ENCODE data around the gene LMO7. TPM values are rescaled to one million over a fixed set of nuclear protein-coding genes. Genes with fewer than 3 reads are reported as not detected.
"Not testable (repeated sequence)": the region's sequence is repeated elsewhere in the genome, so short reads cannot be mapped to it uniquely, and the experiment has no call there.

Gene LMO7
- total RNA-seq, 1 experiment from 2014 or later: 123 TPM

- H3K4me1 ChIP-seq (replicated peaks): peaks cover 33% of the 10 kb centered on the region
- H3K27me3 ChIP-seq (replicated peaks): no peaks in the 10 kb centered on the region
- no peak overlapping the region for H3K4me3 ChIP-seq
- peaks cover 20% of the 10 kb centered on the region for H3K36me3 ChIP-seq
- H3K27ac ChIP-seq: peak overlapping the region; percentile 61
- no peaks in the 10 kb centered on the region for H3K9me3 ChIP-seq (replicated peaks)
- DNase-seq (ENCODE audit: low read depth in 1 of 2, low spot score in 2 of 2): peak; percentile 41 to 51
Measured at GRCh38 chr13:75691183-75691582, 55.1 kb downstream of the LMO7 start.

GRCh38 chr13:75693227-75693626 is 57.1 kb downstream of the LMO7 start:
- peaks cover 26% of the 10 kb centered on the region for H3K36me3 ChIP-seq

GRCh38 chr13:75694722-75695121 is 58.6 kb downstream of the LMO7 start:
- Histone ChIP-seq H3K27ac (no peak overlapping the region), H3K4me3 (no peak overlapping the region), H3K4me1 (replicated peaks) (peaks cover 24% of the 10 kb centered on the region), H3K9me3 (replicated peaks) (no peaks in the 10 kb centered on the region), H3K36me3 (peaks cover 26% of the 10 kb centered on the region), H3K27me3 (replicated peaks) (no peaks in the 10 kb centered on the region)
- DNase-seq (ENCODE audit: low read depth in 1 of 2, low spot score in 2 of 2): no peak

More at GRCh38 chr13:75693227-75693626, 57.1 kb downstream of the LMO7 start:
- Histone ChIP-seq H3K4me1 (replicated peaks) (peaks cover 24% of the 10 kb centered on the region), H3K27me3 (replicated peaks) (no peaks in the 10 kb centered on the region), H3K9me3 (replicated peaks) (no peaks in the 10 kb centered on the region), H3K27ac (no peak overlapping the region), H3K4me3 (no peak overlapping the region)
- no peak for DNase-seq (ENCODE audit: low read depth in 1 of 2, low spot score in 2 of 2)

DNA sequence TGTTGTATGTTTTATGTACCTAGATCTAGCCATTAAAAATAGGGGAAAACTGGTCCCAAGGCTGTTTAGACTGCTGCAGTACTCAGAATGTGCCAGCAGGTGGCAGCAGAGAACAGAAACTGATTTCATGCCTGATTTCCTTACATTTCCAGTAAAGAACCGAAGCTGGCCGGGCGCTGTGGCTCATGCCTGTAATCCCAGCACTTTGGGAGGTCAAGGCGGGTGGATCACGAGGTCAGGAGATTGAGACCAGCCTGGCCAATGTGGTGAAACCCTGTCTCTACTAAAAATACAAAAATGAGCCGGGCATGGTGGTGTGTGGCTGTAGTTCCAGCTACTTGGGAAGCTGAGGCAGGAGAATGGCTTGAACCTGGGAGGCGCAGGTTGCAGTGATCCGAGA is 59.8 kb downstream of the LMO7 start:
- H3K36me3 ChIP-seq: peaks cover 26% of the 10 kb centered on the region
- not testable (repeated sequence) for H3K27ac ChIP-seq; H3K9me3 ChIP-seq (replicated peaks); H3K4me3 ChIP-seq; H3K27me3 ChIP-seq (replicated peaks)
- DNase-seq (ENCODE audit: low read depth in 1 of 2, low spot score in 2 of 2): peak; percentile 53 to 71
- H3K4me1 ChIP-seq (replicated peaks): peaks cover 28% of the 10 kb centered on the region

DNA sequence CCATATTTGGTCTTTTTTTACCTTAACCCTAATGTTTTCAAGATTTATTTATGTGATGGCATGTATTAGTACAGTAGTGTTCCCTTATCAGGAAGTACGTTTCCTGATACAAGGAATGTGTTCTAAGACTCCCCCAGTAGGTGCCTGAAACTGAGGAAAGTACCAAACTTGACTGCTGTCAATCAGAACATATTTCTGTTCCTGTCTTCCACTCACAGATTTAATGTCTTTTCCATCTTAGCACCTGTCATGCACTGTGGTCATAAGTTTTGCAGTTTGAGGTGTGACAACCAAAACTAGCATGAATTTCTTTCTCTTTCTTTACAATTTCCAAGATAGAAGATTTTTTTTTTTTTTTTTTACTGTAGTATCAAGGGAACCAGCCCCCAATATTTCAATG is 62.9 kb downstream of the LMO7 start:
- H3K27ac ChIP-seq: no peak overlapping the region
- H3K9me3 ChIP-seq (replicated peaks): no peaks in the 10 kb centered on the region
- no peak for DNase-seq (ENCODE audit: low read depth in 1 of 2, low spot score in 2 of 2)
- peaks cover 16% of the 10 kb centered on the region for H3K4me1 ChIP-seq (replicated peaks)
- H3K4me3 ChIP-seq: no peak overlapping the region
- H3K27me3 ChIP-seq (replicated peaks): no peaks in the 10 kb centered on the region
- peaks cover 20% of the 10 kb centered on the region for H3K36me3 ChIP-seq

DNA sequence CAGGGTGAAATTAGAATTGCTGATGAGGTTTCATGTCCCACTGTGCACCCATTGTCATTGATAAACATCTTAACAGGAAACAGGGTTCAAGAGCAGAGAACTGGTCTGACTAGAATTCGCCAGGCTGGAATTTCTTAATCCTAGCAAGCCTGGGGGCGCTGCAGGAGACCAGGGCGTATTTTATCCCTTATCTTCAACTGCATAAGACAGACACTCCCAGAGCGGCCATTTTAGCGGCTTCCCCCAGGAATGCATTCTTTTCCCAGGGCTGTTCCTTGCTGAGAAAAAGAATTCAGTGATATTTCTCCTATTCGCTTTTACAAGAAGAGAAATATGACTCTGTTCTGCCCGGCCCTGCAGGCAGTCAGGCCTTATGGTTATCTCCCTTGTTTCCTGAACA is 63.6 kb downstream of the LMO7 start:
- H3K9me3 ChIP-seq (replicated peaks); DNase-seq (ENCODE audit: low read depth in 1 of 2, low spot score in 2 of 2); H3K27me3 ChIP-seq (replicated peaks); H3K4me3 ChIP-seq; H3K27ac ChIP-seq: not testable (repeated sequence)
- Histone ChIP-seq H3K36me3 (peaks cover 25% of the 10 kb centered on the region), H3K4me1 (replicated peaks) (peaks cover 22% of the 10 kb centered on the region)

- H3K27me3 ChIP-seq (replicated peaks): no peaks in the 10 kb centered on the region
- H3K9me3 ChIP-seq (replicated peaks): no peaks in the 10 kb centered on the region
- no peak overlapping the region for H3K27ac ChIP-seq
- H3K4me3 ChIP-seq: no peak overlapping the region
- H3K36me3 ChIP-seq: peaks cover 25% of the 10 kb centered on the region
- H3K4me1 ChIP-seq (replicated peaks): peaks cover 30% of the 10 kb centered on the region
- DNase-seq (ENCODE audit: low read depth in 1 of 2, low spot score in 2 of 2): no peak
Measured at GRCh38 chr13:75700552-75700951, 64.4 kb downstream of the LMO7 start.

DNA sequence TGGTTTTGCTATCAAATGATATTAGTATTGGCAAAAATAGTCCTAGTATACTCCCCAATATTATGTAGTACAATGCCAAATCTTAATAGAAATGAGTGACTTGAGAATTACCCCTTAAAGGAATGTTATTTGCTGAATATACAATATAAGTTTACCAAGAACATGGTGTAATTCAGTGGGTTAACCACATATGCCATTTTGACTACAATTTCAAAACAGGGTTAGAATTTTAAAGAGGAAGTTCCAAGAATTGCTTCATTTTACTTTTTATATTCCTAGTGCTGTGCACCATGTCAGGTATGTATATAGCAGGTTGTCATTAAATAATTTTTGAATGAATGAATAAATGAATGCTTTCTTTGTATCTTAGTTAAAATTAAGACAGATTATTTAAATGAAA is 66.3 kb downstream of the LMO7 start:
- H3K27ac ChIP-seq: no peak overlapping the region
- H3K36me3 ChIP-seq: peaks cover 12% of the 10 kb centered on the region; the same call in 1 of the 2 replicates
- H3K4me1 ChIP-seq (replicated peaks): peaks cover 35% of the 10 kb centered on the region
- H3K4me3 ChIP-seq: no peak overlapping the region
- H3K27me3 ChIP-seq (replicated peaks): no peaks in the 10 kb centered on the region
- H3K9me3 ChIP-seq (replicated peaks): no peaks in the 10 kb centered on the region
- no peak for DNase-seq (ENCODE audit: low read depth in 1 of 2, low spot score in 2 of 2)

GRCh38 chr13:75703769-75704168 is 67.6 kb downstream of the LMO7 start:
- Histone ChIP-seq H3K27ac (peak overlapping the region; percentile 87), H3K4me1 (replicated peaks) (peaks cover 35% of the 10 kb centered on the region), H3K27me3 (replicated peaks) (no peaks in the 10 kb centered on the region), H3K4me3 (no peak overlapping the region), H3K9me3 (replicated peaks) (no peaks in the 10 kb centered on the region), H3K36me3 (peaks cover 15% of the 10 kb centered on the region; the same call in 1 of the 2 replicates)
- DNase-seq (ENCODE audit: low read depth in 1 of 2, low spot score in 2 of 2): no peak

- Histone ChIP-seq H3K27ac (peak overlapping the region; percentile 87), H3K9me3 (replicated peaks) (no peaks in the 10 kb centered on the region), H3K4me3 (no peak overlapping the region), H3K4me1 (replicated peaks) (peaks cover 35% of the 10 kb centered on the region), H3K36me3 (peaks cover 15% of the 10 kb centered on the region; the same call in 1 of the 2 replicates), H3K27me3 (replicated peaks) (no peaks in the 10 kb centered on the region)
- DNase-seq (ENCODE audit: low read depth in 1 of 2, low spot score in 2 of 2): no peak
Measured at GRCh38 chr13:75704194-75704926, 68.2 kb downstream of the LMO7 start.

DNA sequence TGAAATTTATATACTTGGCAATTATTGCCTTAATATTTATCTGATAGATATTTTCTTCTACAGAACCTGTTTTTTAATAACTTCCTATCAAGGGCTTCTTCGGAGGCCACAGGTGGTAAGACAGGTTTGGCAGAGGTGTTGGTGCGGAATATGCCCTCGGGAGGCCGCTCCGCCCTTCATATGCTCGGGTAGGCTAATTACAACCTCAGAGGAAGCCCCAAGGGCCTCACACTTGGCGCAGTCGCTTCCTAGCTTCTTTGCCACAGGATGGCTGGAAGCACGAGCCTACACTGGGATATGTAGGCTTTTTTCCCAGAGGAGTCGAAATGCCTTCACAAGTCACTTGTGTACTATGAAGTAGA is 68.8 kb downstream of the LMO7 start:
- H3K9me3 ChIP-seq (replicated peaks): no peaks in the 10 kb centered on the region
- peaks cover 35% of the 10 kb centered on the region for H3K4me1 ChIP-seq (replicated peaks)
- peak overlapping the region; percentile 87 for H3K27ac ChIP-seq
- H3K4me3 ChIP-seq: no peak overlapping the region
- H3K27me3 ChIP-seq (replicated peaks): no peaks in the 10 kb centered on the region
- H3K36me3 ChIP-seq: peaks cover 15% of the 10 kb centered on the region; the same call in 1 of the 2 replicates
- DNase-seq (ENCODE audit: low read depth in 1 of 2, low spot score in 2 of 2): no peak

DNA sequence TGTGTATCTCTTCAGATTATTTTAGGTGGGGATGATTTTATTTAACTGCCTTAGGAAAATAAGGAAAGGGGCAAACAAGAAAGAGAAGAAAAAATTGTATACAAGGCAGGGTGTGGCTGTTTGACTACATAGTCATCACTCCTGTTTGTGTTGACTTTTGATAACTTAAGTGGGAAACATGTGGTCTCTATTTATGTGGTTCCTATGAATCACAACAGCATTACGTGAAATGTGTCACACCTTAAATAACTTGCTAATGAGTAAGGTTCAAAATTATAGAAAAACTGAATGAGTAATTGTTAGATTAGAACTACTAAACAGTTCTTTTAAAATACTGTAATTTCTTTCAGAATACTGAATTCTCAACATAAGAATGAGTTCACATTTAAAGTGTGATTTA is 69.3 kb downstream of the LMO7 start:
- peak in 1 of 2 experiments; percentile 64 for DNase-seq (ENCODE audit: low read depth in 1 of 2, low spot score in 2 of 2)
- no peak overlapping the region for H3K4me3 ChIP-seq
- no peaks in the 10 kb centered on the region for H3K9me3 ChIP-seq (replicated peaks)
- H3K4me1 ChIP-seq (replicated peaks): peaks cover 34% of the 10 kb centered on the region
- H3K27me3 ChIP-seq (replicated peaks): no peaks in the 10 kb centered on the region
- H3K36me3 ChIP-seq: peaks cover 15% of the 10 kb centered on the region; the same call in 1 of the 2 replicates
- H3K27ac ChIP-seq: peak overlapping the region; percentile 87

GRCh38 chr13:75705908-75706307 is 69.8 kb downstream of the LMO7 start:
- no peak for DNase-seq (ENCODE audit: low read depth in 1 of 2, low spot score in 2 of 2)
- H3K9me3 ChIP-seq (replicated peaks): no peaks in the 10 kb centered on the region
- H3K4me3 ChIP-seq: no peak overlapping the region
- no peaks in the 10 kb centered on the region for H3K27me3 ChIP-seq (replicated peaks)
- H3K4me1 ChIP-seq (replicated peaks): peaks cover 32% of the 10 kb centered on the region
- H3K27ac ChIP-seq: peak overlapping the region; percentile 87
- H3K36me3 ChIP-seq: peaks cover 15% of the 10 kb centered on the region; the same call in 1 of the 2 replicates

DNA sequence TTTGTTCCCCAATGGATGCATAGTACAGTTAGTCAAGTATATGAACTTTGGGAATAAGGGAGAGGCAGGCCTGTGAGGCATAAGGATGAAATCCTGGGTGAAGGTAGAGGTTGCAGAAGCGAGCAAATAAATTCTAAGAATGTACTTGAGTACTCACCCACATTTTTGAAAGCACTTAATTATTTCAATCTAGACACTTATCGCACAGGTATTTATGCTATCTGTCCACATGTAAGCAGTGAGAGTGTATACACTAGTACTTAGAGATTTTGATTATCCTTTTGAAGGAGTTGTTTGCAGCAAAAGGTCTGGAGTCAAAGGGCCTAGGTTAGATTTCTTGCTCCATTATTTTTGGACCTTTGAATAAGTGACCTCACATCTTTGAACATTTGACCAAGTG is 77.7 kb downstream of the LMO7 start:
- H3K9me3 ChIP-seq (replicated peaks): no peaks in the 10 kb centered on the region
- DNase-seq (ENCODE audit: low read depth in 1 of 2, low spot score in 2 of 2): no peak
- no peak overlapping the region for H3K27ac ChIP-seq
- peaks cover 15% of the 10 kb centered on the region; the same call in 1 of the 2 replicates for H3K36me3 ChIP-seq
- peaks cover 5% of the 10 kb centered on the region; the same call in 1 of the 2 replicates for H3K4me1 ChIP-seq (replicated peaks)
- H3K27me3 ChIP-seq (replicated peaks): no peaks in the 10 kb centered on the region
- no peak overlapping the region for H3K4me3 ChIP-seq

All from SJSA1 (cell line).